ENCODE measurements around the gene CYSRT1.

The CYSRT1 gene

GRCh38 chr9:137191245-137191644 lies 33.7 kb upstream of the CYSRT1 start:
- no peak for DNase-seq

GRCh38 chr9:137191691-137192447 lies 33.1 kb upstream of the CYSRT1 start:
- DNase-seq = no peak

- DNase-seq = no peak
Measured at GRCh38 chr9:137192448-137192780, 32.6 kb upstream of the CYSRT1 start.

GRCh38 chr9:137192859-137193258 lies 32.1 kb upstream of the CYSRT1 start:
- DNase-seq = no peak

GRCh38 chr9:137193771-137194170 lies 31.2 kb upstream of the CYSRT1 start:
- no peak for DNase-seq

- no peak for DNase-seq
Measured at GRCh38 chr9:137194388-137194787, 30.6 kb upstream of the CYSRT1 start.

- DNase-seq = no peak
Measured at GRCh38 chr9:137194909-137195308, 30.1 kb upstream of the CYSRT1 start.

GRCh38 chr9:137195525-137196220 lies 29.3 kb upstream of the CYSRT1 start:
- DNase-seq = no peak

GRCh38 chr9:137198051-137198901 lies 26.7 kb upstream of the CYSRT1 start:
- DNase-seq = no peak

- DNase-seq = no peak
Measured at GRCh38 chr9:137198902-137199283, 26.1 kb upstream of the CYSRT1 start.

- DNase-seq = no peak
Measured at GRCh38 chr9:137199411-137200121, 25.4 kb upstream of the CYSRT1 start.

GRCh38 chr9:137200311-137201204 lies 24.4 kb upstream of the CYSRT1 start, which contains the start of gene TPRN:
Gene TPRN (minus strand): TSS chr9:137200741. CDS start chr9:137200711, 30 bp downstream.
- peak; percentile 96 for DNase-seq

- DNase-seq = no peak
Measured at GRCh38 chr9:137201205-137201868, 23.6 kb upstream of the CYSRT1 start.

- no peak for DNase-seq
Measured at GRCh38 chr9:137202966-137203365, 22.0 kb upstream of the CYSRT1 start.

- DNase-seq = no peak
Measured at GRCh38 chr9:137204731-137205125, 20.2 kb upstream of the CYSRT1 start.

GRCh38 chr9:137205126-137206069 lies 19.6 kb upstream of the CYSRT1 start, which contains the start of the genes NDOR1 and TMEM203:
Gene NDOR1 (plus strand): TSS chr9:137205700. CDS start chr9:137205778, 78 bp downstream.
Gene TMEM203 (minus strand): TSS chr9:137205648. CDS start chr9:137205414, 234 bp downstream.
- peak; percentile 93 for DNase-seq

- no peak for DNase-seq
Measured at GRCh38 chr9:137206602-137207001, 18.4 kb upstream of the CYSRT1 start.

GRCh38 chr9:137211532-137211931 lies 13.4 kb upstream of the CYSRT1 start:
- DNase-seq = no peak

- no peak for DNase-seq
Measured at GRCh38 chr9:137212520-137212919, 12.5 kb upstream of the CYSRT1 start.
